Central memory CD8-positive, alpha-beta T cell (primary cell): ENCODE data around the gene TSSK2.

Experiments used
- ATAC-seq: fragments of 150-1000 bp; cut with Tn5 transposase; replicated peaks from 2 replicates; pipeline ENCODE4 v1.10.0; 2022; ENCODE audit warnings: mild to moderate bottlenecking, moderate FRiP score, moderate number of reproducible peaks; ENCODE audit not compliant: poor library complexity, severe bottlenecking; ENCODE audit errors: extremely low read depth
- DNase-seq, 2 donors: peaks; one replicate each; pipeline ENCODE4 v3.0.0; 2021; ENCODE audit warnings: low spot score in 2 of 2
- H3K27ac Mint-ChIP-seq: one replicate; pipeline ENCODE4 v1.8.0; 2022; ENCODE audit warnings: low read depth, mild to moderate bottlenecking, moderate library complexity, mixed read lengths
- H3K27me3 Mint-ChIP-seq: one replicate; pipeline ENCODE4 v1.8.0; 2022; ENCODE audit warnings: mixed read lengths
- H3K36me3 Mint-ChIP-seq: one replicate; pipeline ENCODE4 v1.8.0; 2022; ENCODE audit warnings: mild to moderate bottlenecking, moderate library complexity, mixed read lengths; ENCODE audit not compliant: insufficient read depth
- H3K4me1 Mint-ChIP-seq: one replicate; pipeline ENCODE4 v1.8.0; 2022; ENCODE audit warnings: mixed read lengths
- H3K4me3 Mint-ChIP-seq: one replicate; pipeline ENCODE4 v1.8.0; 2022; ENCODE audit warnings: mild to moderate bottlenecking, moderate library complexity, mixed read lengths
- H3K9me3 Mint-ChIP-seq: one replicate; pipeline ENCODE4 v1.8.0; 2022; ENCODE audit warnings: mixed read lengths

TSSK2 gene

DNA sequence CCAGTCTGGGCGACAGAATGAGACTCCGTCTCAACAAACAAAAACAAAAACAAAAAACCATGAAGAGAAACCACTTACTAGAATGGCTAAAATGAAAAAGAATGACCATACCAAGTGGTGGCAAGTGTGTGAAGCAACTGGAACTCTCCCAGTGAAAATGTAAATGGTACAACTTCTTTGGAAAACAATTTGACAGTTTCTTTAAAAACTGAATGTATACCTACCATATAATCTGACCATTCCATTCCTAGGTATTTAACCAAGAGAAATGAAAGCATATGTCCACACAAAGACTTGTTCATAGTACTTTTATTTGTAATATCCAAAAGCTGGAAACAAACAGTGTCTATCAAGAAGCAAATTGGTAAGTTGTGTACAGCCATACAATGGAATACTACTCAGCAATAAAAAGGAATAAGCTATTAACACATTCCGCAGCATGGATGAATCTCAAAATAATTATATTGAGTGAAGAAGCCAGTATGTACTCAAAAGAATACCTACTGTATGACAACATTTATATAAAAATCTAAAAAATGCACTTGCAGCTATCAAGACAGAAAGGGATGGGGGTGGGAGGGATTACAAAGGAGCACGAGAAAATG, 36.6 kb upstream of the TSSK2 start:
- ATAC-seq, result no peak
- no peaks in the 10 kb centered on the region for H3K27me3 Mint-ChIP-seq
- H3K4me1 Mint-ChIP-seq, result peaks cover 28% of the 10 kb centered on the region
- no peak overlapping the region for H3K4me3 Mint-ChIP-seq
- H3K9me3 Mint-ChIP-seq, result no peaks in the 10 kb centered on the region
- DNase-seq, result no peak
- H3K27ac Mint-ChIP-seq, result no peak overlapping the region
- peaks cover 18% of the 10 kb centered on the region for H3K36me3 Mint-ChIP-seq

DNA sequence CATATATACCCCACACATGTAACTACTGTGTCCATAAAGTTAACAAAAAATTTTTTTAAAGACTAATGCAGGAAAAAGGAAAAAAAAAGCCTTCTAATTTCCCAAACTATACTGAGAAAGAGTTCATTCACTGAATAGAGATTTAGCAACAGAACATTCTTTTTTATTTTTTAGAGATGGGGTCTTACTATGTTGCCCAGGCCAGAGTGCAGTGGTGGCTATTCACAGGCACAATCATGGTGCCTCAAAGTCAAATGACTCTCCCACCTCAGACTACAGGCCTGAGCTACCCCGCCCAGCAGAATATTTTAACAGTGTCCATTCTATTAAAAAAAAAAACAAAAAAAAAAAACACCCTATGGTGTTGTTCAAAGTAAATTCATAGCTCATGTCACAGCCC, 34.6 kb upstream of the TSSK2 start:
- peaks cover 29% of the 10 kb centered on the region for H3K4me1 Mint-ChIP-seq
- H3K27ac Mint-ChIP-seq, result peak overlapping the region; percentile 9
- DNase-seq (no peak), ATAC-seq (no peak)
- no peaks in the 10 kb centered on the region for H3K9me3 Mint-ChIP-seq
- no peak overlapping the region for H3K4me3 Mint-ChIP-seq
- H3K27me3 Mint-ChIP-seq, result no peaks in the 10 kb centered on the region
- peaks cover 13% of the 10 kb centered on the region for H3K36me3 Mint-ChIP-seq

DNA sequence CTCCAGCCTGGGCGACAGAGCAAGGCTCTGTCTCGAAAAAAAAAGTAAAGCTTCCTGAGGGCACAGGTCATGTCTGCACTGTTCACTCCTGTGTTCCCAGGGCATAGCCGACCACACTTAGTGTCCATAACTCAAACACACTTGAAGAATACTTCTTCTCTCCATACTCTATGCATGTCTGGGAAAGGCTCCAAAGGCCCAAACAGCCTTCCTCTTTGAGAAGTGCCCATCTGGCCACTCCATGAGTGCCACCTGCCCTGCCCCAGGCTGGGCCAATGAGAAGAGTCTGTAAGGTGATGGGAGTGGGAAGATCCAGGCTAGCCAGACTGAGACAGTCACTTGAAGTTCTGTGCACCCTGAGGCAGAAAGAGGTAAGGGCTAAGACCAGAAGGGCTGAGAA, 33.6 kb upstream of the TSSK2 start:
- Mint-ChIP-seq H3K36me3 (peaks cover 8% of the 10 kb centered on the region), H3K27me3 (no peaks in the 10 kb centered on the region), H3K4me1 (peaks cover 34% of the 10 kb centered on the region), H3K4me3 (no peak overlapping the region), H3K27ac (peak overlapping the region; percentile 9), H3K9me3 (no peaks in the 10 kb centered on the region)
- ATAC-seq, result no peak
- DNase-seq, result no peak

DNA sequence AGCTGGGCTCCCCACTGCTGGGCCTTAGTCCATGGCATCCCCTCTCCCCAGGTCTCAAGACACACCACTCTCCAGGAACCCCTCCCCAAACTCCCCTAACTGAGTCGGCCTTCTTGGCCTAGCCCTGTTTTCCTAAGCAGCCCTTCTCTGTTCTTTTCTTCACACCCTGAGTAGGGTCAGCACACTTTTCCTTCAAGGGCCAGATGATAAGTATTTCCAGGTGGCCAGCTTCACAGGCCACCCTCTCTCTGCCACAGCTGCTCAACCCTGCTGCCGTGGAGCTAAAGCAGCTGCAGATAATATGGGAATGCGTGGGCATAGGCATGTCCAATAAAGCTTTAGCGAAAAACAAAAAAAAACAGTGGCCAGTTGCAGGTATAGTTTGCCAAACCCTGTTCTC, 33.0 kb upstream of the TSSK2 start:
- no peak overlapping the region for H3K4me3 Mint-ChIP-seq
- no peak for ATAC-seq
- peaks cover 4% of the 10 kb centered on the region for H3K36me3 Mint-ChIP-seq
- no peaks in the 10 kb centered on the region for H3K9me3 Mint-ChIP-seq
- peaks cover 34% of the 10 kb centered on the region for H3K4me1 Mint-ChIP-seq
- no peaks in the 10 kb centered on the region for H3K27me3 Mint-ChIP-seq
- no peak for DNase-seq
- peak overlapping the region; percentile 9 for H3K27ac Mint-ChIP-seq

DNA sequence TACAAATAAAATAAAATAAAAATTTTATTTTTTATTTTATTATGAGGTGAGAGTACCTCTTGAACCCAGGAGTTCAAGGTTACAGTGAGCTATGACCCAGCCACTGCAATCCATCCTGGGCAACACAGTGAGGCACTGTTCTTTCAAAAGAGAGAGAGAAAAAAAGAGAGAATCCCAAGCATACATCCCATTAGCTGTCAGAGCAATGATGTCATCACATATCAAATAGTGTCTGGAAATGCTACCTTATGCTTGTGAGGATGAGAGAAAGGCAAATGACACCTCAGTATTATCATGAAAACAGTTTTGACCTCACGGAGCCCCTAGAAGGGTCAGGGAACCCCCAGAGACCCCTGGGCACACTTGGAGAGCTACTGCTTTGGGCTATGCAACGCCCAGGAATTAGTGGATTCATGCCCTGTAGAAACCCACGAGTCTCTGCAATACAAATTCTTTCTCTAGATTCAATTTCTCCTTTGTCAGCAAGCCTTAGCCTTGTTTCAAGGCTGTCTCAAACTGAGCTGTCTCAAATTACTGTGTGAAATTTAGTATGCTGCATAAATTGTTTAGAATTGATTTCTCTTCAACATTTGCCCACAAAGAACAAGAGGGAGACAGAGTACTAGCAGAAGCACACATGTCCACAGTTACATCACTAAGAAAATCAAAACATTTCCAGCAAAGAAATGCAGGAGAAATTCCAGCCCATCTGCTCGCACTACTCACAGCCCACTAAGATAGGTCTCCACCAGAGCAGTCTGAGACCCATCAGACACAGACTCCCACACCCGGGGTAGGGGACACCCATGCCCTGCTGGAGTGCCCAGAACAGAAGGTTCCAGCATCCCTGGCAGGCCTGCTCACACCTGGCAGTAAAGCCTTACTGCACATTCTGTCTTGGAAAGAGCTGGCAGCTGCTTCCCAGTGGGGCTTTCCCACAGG, 27.0 kb upstream of the TSSK2 start:
- ATAC-seq, result no peak
- Mint-ChIP-seq H3K4me3 (no peak overlapping the region), H3K27ac (no peak overlapping the region), H3K36me3 (peaks cover 7% of the 10 kb centered on the region), H3K27me3 (no peaks in the 10 kb centered on the region), H3K4me1 (peaks cover 48% of the 10 kb centered on the region), H3K9me3 (no peaks in the 10 kb centered on the region)
- no peak for DNase-seq

DNA sequence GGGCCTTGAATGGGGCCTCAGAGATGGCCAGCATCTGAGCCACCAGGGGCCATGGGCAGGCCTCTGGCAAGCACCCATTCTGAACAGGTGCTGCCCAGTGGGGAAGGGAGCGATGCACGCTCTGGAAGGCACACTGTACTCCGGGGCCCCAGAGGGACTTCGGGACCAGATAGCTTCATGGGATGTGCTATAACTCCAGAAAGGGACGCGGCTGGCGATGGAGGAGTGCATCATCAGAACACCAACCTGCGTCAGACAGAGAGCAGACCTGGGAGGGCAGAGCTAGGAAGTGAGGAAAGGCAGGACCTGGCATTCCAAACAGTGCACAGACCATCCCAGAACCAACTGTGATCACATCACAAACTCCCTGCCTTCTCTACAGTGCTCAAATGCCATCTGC, 25.7 kb upstream of the TSSK2 start:
- peaks cover 57% of the 10 kb centered on the region for H3K4me1 Mint-ChIP-seq
- DNase-seq (no peak), ATAC-seq (no peak)
- H3K36me3 Mint-ChIP-seq, result peaks cover 11% of the 10 kb centered on the region
- H3K4me3 Mint-ChIP-seq, result no peak overlapping the region
- no peaks in the 10 kb centered on the region for H3K9me3 Mint-ChIP-seq
- peak overlapping the region; percentile 82 for H3K27ac Mint-ChIP-seq
- H3K27me3 Mint-ChIP-seq, result no peaks in the 10 kb centered on the region

DNA sequence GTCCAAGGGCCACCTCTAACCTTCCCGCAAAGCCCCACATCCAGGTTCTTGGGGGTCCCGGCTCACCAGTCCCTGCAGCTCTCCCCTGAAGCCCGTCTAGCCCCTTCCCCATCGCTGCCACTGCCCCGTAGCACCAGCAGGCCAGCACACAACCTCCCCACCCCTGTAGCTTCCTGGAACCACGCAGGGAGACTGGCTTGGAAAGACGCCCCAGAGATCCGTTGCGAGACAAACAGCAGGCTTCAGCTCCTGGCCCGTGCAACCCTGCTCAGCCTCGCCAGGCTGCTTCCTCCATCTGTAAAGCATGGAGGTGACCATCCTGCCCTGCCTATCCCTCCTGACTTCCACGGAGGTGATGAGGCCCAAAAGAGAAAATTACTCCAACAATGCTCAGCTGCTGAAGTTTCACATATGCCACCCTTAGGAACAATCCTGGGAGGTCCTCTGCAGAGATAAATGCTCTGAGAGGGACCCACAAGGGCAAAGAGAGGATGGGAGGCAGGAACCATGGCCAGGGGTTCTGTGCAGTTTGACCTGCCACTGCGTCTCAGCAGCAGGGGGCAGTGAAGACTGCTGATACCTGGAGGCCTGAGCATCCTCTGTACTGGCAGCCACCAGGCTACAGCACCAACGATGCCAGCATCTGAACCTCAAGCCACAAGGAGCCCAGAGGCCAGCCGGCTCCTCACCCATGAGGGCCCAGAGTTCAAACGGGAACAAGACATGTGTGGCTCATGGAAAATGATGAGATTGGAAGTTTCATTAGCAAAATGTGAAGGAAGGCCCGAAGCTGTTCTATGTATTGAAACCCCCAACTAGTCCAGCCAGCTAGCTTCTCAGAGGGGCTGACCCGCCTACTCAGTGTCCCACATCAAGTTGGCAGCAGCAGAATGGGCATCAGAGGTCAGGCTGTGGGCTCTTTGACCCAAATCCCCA, 25.0 kb upstream of the TSSK2 start:
- no peaks in the 10 kb centered on the region for H3K27me3 Mint-ChIP-seq
- peaks cover 11% of the 10 kb centered on the region for H3K36me3 Mint-ChIP-seq
- H3K27ac Mint-ChIP-seq, result peak overlapping the region; percentile 82
- H3K4me3 Mint-ChIP-seq, result no peak overlapping the region
- no peaks in the 10 kb centered on the region for H3K9me3 Mint-ChIP-seq
- peak in 1 of 2 donors; percentile 36 for DNase-seq
- ATAC-seq, result no peak
- peaks cover 62% of the 10 kb centered on the region for H3K4me1 Mint-ChIP-seq

DNA sequence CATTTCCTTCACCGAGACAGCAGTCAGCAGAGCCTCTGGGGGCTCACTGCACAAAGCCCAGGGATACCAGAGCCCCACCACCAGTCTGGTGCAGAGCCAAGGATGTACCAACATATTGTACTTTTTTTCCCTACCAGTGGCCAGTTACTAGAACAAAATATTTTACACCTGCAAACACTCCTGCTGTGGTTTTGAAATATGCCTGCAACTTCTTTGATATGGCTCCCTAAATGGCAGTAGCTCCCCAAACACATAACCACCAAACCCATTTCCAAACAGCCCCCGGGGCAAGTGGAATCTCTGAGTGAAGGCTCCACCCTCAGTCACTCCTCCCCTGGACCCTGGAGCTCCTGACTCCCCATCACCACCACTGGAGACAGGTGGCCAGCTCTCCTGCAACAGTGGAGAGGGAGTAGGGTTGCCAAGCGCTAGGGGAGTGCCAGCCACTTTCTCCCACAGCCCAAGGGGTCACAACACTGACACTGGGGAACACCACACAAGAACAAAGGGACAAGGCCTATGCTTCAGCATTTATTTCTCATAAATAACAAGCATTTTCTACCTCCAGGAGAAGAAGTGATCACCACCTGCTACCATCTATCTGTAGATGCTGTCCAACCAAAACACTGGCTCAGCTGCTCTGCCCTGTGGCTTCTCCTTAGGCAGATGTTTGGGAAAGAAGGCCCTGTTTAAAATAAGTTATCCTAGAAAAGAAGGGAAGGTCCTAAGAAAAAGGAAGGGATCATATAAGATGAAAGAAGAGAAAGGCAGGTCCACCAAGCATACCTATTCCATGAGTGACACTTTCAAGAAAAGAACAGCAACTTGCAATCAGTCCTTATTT, 24.0 kb upstream of the TSSK2 start:
- H3K4me3 Mint-ChIP-seq, result no peak overlapping the region

DNA sequence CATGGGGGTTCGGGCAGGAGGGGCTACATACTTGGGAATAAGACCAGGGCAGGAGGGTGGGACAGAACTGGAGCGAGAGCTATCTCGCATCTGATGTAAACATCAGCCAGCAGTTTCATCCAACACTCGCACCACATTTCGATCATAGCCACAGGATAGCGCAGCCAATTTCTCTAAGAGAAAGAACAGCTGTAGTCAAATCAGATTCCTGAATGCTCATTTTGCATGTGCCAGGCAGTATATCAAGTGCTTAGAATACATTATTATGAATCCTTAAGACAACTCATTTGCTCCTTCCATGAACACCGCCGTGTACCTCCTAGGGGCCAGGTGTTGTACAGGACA, 23.4 kb upstream of the TSSK2 start:
- H3K27ac Mint-ChIP-seq, result peak overlapping the region; percentile 82
- no peak for DNase-seq
- H3K36me3 Mint-ChIP-seq, result peaks cover 16% of the 10 kb centered on the region
- no peaks in the 10 kb centered on the region for H3K9me3 Mint-ChIP-seq
- ATAC-seq, result no peak
- peaks cover 65% of the 10 kb centered on the region for H3K4me1 Mint-ChIP-seq
- no peak overlapping the region for H3K4me3 Mint-ChIP-seq
- H3K27me3 Mint-ChIP-seq, result no peaks in the 10 kb centered on the region

More for the DNA sequence above, 24.0 kb upstream of the TSSK2 start:
- Mint-ChIP-seq H3K27ac (peak overlapping the region; percentile 82), H3K4me1 (peaks cover 63% of the 10 kb centered on the region), H3K9me3 (no peaks in the 10 kb centered on the region), H3K27me3 (no peaks in the 10 kb centered on the region), H3K36me3 (peaks cover 13% of the 10 kb centered on the region)
- no peak for DNase-seq
- no peak for ATAC-seq

DNA sequence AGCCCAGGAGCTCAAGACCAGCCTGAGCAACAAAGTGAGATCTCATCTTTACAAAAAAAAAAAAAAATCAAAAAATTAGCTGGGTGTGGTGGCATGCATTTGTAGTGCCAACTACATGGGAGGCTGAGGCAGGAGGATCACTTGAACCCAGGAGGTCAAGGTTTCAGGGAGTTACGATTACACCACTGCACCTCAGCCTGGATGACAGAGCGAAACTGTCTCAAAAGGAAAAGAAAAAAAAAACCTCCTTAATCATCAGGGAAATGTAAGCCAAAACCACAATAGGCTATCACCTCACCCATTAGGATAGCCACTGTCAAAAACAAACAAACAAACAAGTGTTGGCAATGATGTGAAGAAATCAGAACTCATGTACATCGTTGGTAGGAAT, 22.3 kb upstream of the TSSK2 start:
- no peaks in the 10 kb centered on the region for H3K27me3 Mint-ChIP-seq
- H3K4me1 Mint-ChIP-seq, result peaks cover 63% of the 10 kb centered on the region
- H3K27ac Mint-ChIP-seq, result peak overlapping the region; percentile 82
- DNase-seq (no peak), ATAC-seq (no peak)
- no peak overlapping the region for H3K4me3 Mint-ChIP-seq
- H3K9me3 Mint-ChIP-seq, result no peaks in the 10 kb centered on the region
- peaks cover 16% of the 10 kb centered on the region for H3K36me3 Mint-ChIP-seq

GRCh38 chr22:19109198-19110063, 21.7 kb upstream of the TSSK2 start:
- H3K4me1 Mint-ChIP-seq, result peaks cover 64% of the 10 kb centered on the region
- peak in 1 of 2 donors; percentile 32 for DNase-seq

More at GRCh38 chr22:19109198-19110063, 21.7 kb upstream of the TSSK2 start:
- Mint-ChIP-seq H3K27me3 (no peaks in the 10 kb centered on the region), H3K9me3 (no peaks in the 10 kb centered on the region), H3K27ac (peak overlapping the region; percentile 82), H3K36me3 (peaks cover 16% of the 10 kb centered on the region), H3K4me3 (peak overlapping the region; percentile 64)
- ATAC-seq, result peak; percentile 91
